HEK293 (cell line): ENCODE results near the gene DCUN1D2.

ENCODE experiments used
- ZNF660 ChIP-seq: fragments of 450-650 bp; IDR thresholded peaks from 2 replicates; pipeline ENCODE4 v1.5.1; 2018; ENCODE audit warnings: missing biosample characterization, mild to moderate bottlenecking, missing genetic modification characterization
- ZNF792 ChIP-seq: fragments of 450-650 bp; formaldehyde crosslinking; IDR thresholded peaks from 2 replicates; pipeline ENCODE4 v1.5.1; 2016; ENCODE audit warnings: missing biosample characterization, missing genetic modification characterization

- TF ChIP-seq ZNF660 (tag by site-specific recombination) (no peak), ZNF792 (no peak)
Observed at GRCh38 chr13:113456116-113456702, 34.3 kb downstream of the DCUN1D2 start.
